Cardiac muscle cell (in vitro differentiated cells and primary cell): Measurements from ENCODE around the gene CYP2J2. TPM values are rescaled to one million over a fixed set of nuclear protein-coding genes. Genes with fewer than 3 reads are reported as not detected.
A peak's percentile ranks its signal among the peaks of the same experiment; 100 is the strongest.
"Not testable (repeated sequence)": the region's sequence is repeated elsewhere in the genome, so short reads cannot be mapped to it uniquely, and the experiment has no call there.

Experiments used
- DNase-seq, 2 donors: peaks; one replicate each; pipeline versions ENCODE4 v3.0.0 to v3.0.0-alpha.2; 2010 to 2017; ENCODE audit warnings: low read depth in 1 of 2, low spot score in 1 of 2
- H3K27ac ChIP-seq: fragments of 200-600 bp; sonication (generic); 2 replicates; pipeline ENCODE4 v1.5.1; 2016
- H3K27me3 ChIP-seq: fragments of 200-600 bp; sonication (generic); 2 replicates; pipeline ENCODE4 v1.6.0; 2016; ENCODE audit warnings: control low read depth
- H3K36me3 ChIP-seq: fragments of 200-600 bp; sonication (generic); 2 replicates; pipeline ENCODE4 v1.5.1; 2016; ENCODE audit warnings: control low read depth
- H3K4me1 ChIP-seq: fragments of 200-600 bp; sonication (generic); 2 replicates; pipeline ENCODE4 v1.8.1; 2017; ENCODE audit warnings: low read depth, mild to moderate bottlenecking, mixed run types
- H3K4me3 ChIP-seq: fragments of 200-600 bp; sonication (generic); 2 replicates; pipeline ENCODE4 v1.5.1; 2016; ENCODE audit warnings: mild to moderate bottlenecking
- H3K9me3 ChIP-seq: fragments of 200-600 bp; sonication (generic); 2 replicates; pipeline ENCODE4 v1.5.1; 2017; ENCODE audit warnings: low read depth, mild to moderate bottlenecking, control low read depth
- CTCF ChIP-seq: IDR thresholded peaks from 2 replicates; pipeline ENCODE4 v1.5.1; 2012; ENCODE audit warnings: low read depth, mild to moderate bottlenecking, low read length
- polyA plus RNA-seq: library from polyadenylated mRNA; unstranded; fragments of >200 nt; fragmentation: Nextera tagmentation; extraction: Ambion mirVana; gene quantifications from 2 replicates; pipeline ENCODE4 v1.2.1, GENCODE V29; 2016
- total RNA-seq: library from RNA; depleted of rRNA; stranded (reverse); fragments of >200 nt; gene quantifications from 2 replicates; pipeline ENCODE4 v1.2.3, GENCODE V29; 2016

The CYP2J2 gene
- total RNA-seq (3.8 and 7.6 TPM in 2 replicates), polyA plus RNA-seq (3.4 and 7.7 TPM in 2 replicates)

GRCh38 chr1:59926381-59927123, at the start of gene CYP2J2:
CYP2J2 (minus strand) TSS chr1:59926773; CDS start chr1:59926746, 27 bp downstream.
- no peaks in the 10 kb centered on the region for H3K9me3 ChIP-seq
- H3K27me3 ChIP-seq: peaks cover 30% of the 10 kb centered on the region
- peak within 1 kb of the TSS; percentile 27 for H3K4me3 ChIP-seq
- no peak for TF ChIP-seq CTCF
- peaks cover 9% of the 10 kb centered on the region for H3K4me1 ChIP-seq
- peak; percentile 28 to 75 for DNase-seq
- H3K36me3 ChIP-seq: no peaks in the 10 kb centered on the region
- no peak within 1 kb of the TSS for H3K27ac ChIP-seq

GRCh38 chr1:59973719-59974118, 47.1 kb upstream of the CYP2J2 start:
- DNase-seq: no peak
- H3K27ac ChIP-seq: no peak overlapping the region
- no peak for TF ChIP-seq CTCF
- H3K4me1 ChIP-seq: no peaks in the 10 kb centered on the region
- no peaks in the 10 kb centered on the region for H3K9me3 ChIP-seq
- H3K27me3 ChIP-seq: peaks cover 13% of the 10 kb centered on the region
- no peaks in the 10 kb centered on the region for H3K36me3 ChIP-seq
- H3K4me3 ChIP-seq: no peak overlapping the region

- H3K27ac ChIP-seq: no peak overlapping the region
- no peak overlapping the region for H3K4me3 ChIP-seq
Observed at GRCh38 chr1:59972216-59972927, 45.8 kb upstream of the CYP2J2 start.

GRCh38 chr1:59971464-59971911, 44.9 kb upstream of the CYP2J2 start:
- Histone ChIP-seq H3K9me3 (no peaks in the 10 kb centered on the region), H3K27ac (no peak overlapping the region), H3K36me3 (no peaks in the 10 kb centered on the region), H3K4me1 (peaks cover 15% of the 10 kb centered on the region), H3K27me3 (peaks cover 12% of the 10 kb centered on the region), H3K4me3 (no peak overlapping the region)
- peak; percentile 69 to 76 for DNase-seq
- TF ChIP-seq CTCF: peak; percentile 94

More at GRCh38 chr1:59972216-59972927, 45.8 kb upstream of the CYP2J2 start:
- H3K4me1 ChIP-seq: peaks cover 7% of the 10 kb centered on the region
- H3K36me3 ChIP-seq: no peaks in the 10 kb centered on the region
- TF ChIP-seq CTCF: no peak
- no peak for DNase-seq
- peaks cover 13% of the 10 kb centered on the region for H3K27me3 ChIP-seq
- H3K9me3 ChIP-seq: no peaks in the 10 kb centered on the region

- H3K4me3 ChIP-seq, DNase-seq, H3K36me3 ChIP-seq, H3K27ac ChIP-seq, H3K9me3 ChIP-seq, H3K27me3 ChIP-seq: not testable (repeated sequence)
- H3K4me1 ChIP-seq: peaks cover 15% of the 10 kb centered on the region
Observed at GRCh38 chr1:59969542-59970175, 43.1 kb upstream of the CYP2J2 start.

- not testable (repeated sequence) for H3K4me3 ChIP-seq, H3K36me3 ChIP-seq, H3K27ac ChIP-seq, DNase-seq, H3K9me3 ChIP-seq, H3K27me3 ChIP-seq
- peaks cover 19% of the 10 kb centered on the region for H3K4me1 ChIP-seq
Observed at GRCh38 chr1:59968746-59969145, 42.2 kb upstream of the CYP2J2 start.
